Stimulated activated effector memory CD8-positive, alpha-beta T cell treated with anti-CD3 and anti-CD28 coated beads, Interleukin-12 subunit alpha, Interleukin-12 subunit beta, amount 100 ng/mL, for 72 hours (primary cell): ENCODE results near the gene GABRB1.
"Not testable (repeated sequence)": the region's sequence is repeated elsewhere in the genome, so short reads cannot be mapped to it uniquely, and the experiment has no call there.

Experiments used
- ATAC-seq: fragments of 150-1000 bp; cut with Tn5 transposase; 2 replicates; pipeline ENCODE4 v1.10.0; 2021
- DNase-seq, 2 donors: peaks; one replicate each; pipeline ENCODE4 v3.0.0; 2021 to 2022; ENCODE audit warnings: low spot score in 2 of 2
- H3K27ac Mint-ChIP-seq: one replicate; pipeline ENCODE4 v1.8.0; 2022; ENCODE audit warnings: mild to moderate bottlenecking, mixed read lengths
- H3K36me3 Mint-ChIP-seq: one replicate; pipeline ENCODE4 v1.8.0; 2022; ENCODE audit warnings: mild to moderate bottlenecking, mixed read lengths
- H3K4me1 Mint-ChIP-seq: one replicate; pipeline ENCODE4 v1.8.0; 2022; ENCODE audit warnings: mixed read lengths
- H3K4me3 Mint-ChIP-seq: one replicate; pipeline ENCODE4 v1.8.0; 2022; ENCODE audit warnings: mild to moderate bottlenecking, mixed read lengths
- H3K9me3 Mint-ChIP-seq: one replicate; pipeline ENCODE4 v1.8.0; 2022; ENCODE audit warnings: mixed read lengths

The GABRB1 gene

GRCh38 chr4:47238667-47239066 is 207.3 kb downstream of the GABRB1 start:
- no peak for ATAC-seq
- H3K27ac Mint-ChIP-seq, result no peak overlapping the region
- H3K4me3 Mint-ChIP-seq, result no peak overlapping the region
- no peaks in the 10 kb centered on the region for H3K9me3 Mint-ChIP-seq
- no peaks in the 10 kb centered on the region for H3K36me3 Mint-ChIP-seq
- DNase-seq, result no peak
- H3K4me1 Mint-ChIP-seq, result no peaks in the 10 kb centered on the region

- Mint-ChIP-seq H3K4me3 (no peak overlapping the region), H3K4me1 (no peaks in the 10 kb centered on the region), H3K36me3 (no peaks in the 10 kb centered on the region), H3K27ac (no peak overlapping the region), H3K9me3 (no peaks in the 10 kb centered on the region)
- DNase-seq (no peak), ATAC-seq (no peak)
These were observed 208.3 kb downstream of the GABRB1 start for GRCh38 chr4:47239649-47240048.

DNA sequence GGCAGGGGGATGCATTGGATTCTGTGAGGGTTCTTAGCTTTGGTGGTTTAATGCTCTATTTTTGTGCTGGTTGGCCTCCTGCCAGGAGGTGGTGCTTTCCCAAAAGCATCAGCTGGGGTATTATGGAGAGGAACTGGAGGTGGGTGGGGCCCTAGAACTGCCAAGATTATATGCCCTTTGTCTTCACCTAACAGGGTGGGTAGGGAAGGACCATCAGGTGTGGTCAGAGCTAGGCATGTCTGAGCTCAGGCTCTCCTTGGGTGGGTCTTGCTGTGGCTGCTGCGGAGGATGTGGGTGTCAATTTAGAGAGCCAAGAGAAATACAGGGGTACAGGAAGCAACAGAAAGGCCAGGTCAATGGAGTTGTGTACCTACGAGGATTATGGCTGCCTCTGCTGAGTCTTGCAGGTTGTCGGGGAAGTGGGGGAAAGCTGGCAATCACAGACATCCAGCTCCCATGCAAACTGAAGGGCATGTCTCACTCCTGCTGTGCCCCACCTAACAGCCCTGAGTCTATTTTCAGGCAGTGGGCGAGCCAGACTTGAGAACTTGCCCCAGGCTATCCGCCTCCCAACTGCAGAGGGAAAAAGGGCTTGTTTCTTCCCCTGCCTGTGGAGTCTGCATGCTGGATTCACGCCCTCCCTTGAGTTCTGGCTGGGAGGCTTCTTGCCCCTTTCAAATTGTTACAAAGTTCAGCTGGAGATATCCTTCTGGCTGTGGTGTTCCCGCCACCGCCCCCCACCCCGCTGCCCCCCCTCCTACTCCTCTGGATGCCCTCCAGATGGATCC is 220.2 kb downstream of the GABRB1 start:
- Mint-ChIP-seq H3K9me3 (peaks cover 4% of the 10 kb centered on the region), H3K4me3 (no peak overlapping the region), H3K27ac (no peak overlapping the region), H3K36me3 (no peaks in the 10 kb centered on the region), H3K4me1 (no peaks in the 10 kb centered on the region)
- ATAC-seq, result no peak
- no peak for DNase-seq

DNA sequence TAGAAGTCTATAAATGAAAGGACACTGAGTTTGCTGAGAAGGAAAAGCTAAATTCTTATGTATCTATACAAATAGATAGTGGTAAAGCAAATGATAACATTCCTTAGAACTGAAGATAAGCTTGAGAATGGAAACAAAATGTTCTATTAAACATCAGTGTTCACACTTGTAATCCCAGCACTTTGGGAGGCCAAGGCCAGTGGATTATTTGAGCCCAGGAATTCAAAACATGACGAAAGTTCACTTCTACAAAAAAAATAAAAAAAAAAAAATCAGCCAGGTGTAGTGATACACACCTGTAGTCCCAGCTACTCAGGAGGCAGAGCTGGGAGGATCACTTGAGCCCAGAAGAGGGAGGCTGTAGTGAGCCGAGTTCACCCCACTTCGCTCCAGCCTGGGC is 232.4 kb downstream of the GABRB1 start:
- no peaks in the 10 kb centered on the region for H3K9me3 Mint-ChIP-seq
- H3K4me3 Mint-ChIP-seq, result no peak overlapping the region
- no peaks in the 10 kb centered on the region for H3K4me1 Mint-ChIP-seq
- H3K36me3 Mint-ChIP-seq, result no peaks in the 10 kb centered on the region
- DNase-seq (no peak), ATAC-seq (no peak)
- no peak overlapping the region for H3K27ac Mint-ChIP-seq

DNA sequence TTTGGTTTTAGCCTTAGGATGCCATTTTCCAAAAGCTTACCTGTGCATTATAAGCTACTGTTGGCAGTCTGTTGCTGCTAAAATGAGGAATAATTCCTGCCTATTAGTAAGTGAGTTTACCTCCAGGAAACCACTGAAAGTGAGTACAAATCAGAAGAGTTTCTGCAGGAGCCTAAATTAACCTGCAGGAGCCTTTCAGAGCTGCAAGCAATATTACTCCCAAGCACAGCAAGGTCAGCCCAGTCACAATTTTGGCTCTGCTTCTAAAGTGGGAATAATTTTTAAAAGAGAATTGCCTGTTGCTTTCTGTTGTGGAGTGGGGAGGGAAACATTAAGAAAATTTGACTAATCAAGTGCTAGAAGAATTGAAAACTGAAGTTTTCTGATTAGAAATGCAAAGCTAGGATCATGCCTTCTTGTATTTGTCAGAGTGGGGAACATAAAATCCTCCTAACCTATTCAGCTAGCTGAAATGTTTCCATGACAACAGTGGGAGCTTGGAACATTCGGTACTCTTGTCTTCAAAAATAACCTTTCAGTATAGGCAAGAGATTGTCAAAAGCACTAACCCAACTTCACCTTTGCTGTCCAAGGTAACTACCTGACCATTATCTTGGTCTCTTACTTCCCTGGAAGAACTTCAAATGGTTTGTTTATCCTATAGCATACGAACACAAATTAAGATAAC is 239.0 kb downstream of the GABRB1 start:
- H3K27ac Mint-ChIP-seq, result no peak overlapping the region
- no peaks in the 10 kb centered on the region for H3K4me1 Mint-ChIP-seq
- H3K36me3 Mint-ChIP-seq, result no peaks in the 10 kb centered on the region
- H3K9me3 Mint-ChIP-seq, result no peaks in the 10 kb centered on the region
- no peak for ATAC-seq
- H3K4me3 Mint-ChIP-seq, result no peak overlapping the region
- DNase-seq, result no peak

- Mint-ChIP-seq H3K27ac (no peak overlapping the region), H3K4me3 (no peak overlapping the region), H3K36me3 (no peaks in the 10 kb centered on the region), H3K4me1 (no peaks in the 10 kb centered on the region), H3K9me3 (no peaks in the 10 kb centered on the region)
- ATAC-seq (no peak), DNase-seq (no peak)
These were observed 239.9 kb downstream of the GABRB1 start for GRCh38 chr4:47271291-47271690.

- no peaks in the 10 kb centered on the region for H3K36me3 Mint-ChIP-seq
These were observed 243.5 kb downstream of the GABRB1 start for GRCh38 chr4:47274901-47275300.

DNA sequence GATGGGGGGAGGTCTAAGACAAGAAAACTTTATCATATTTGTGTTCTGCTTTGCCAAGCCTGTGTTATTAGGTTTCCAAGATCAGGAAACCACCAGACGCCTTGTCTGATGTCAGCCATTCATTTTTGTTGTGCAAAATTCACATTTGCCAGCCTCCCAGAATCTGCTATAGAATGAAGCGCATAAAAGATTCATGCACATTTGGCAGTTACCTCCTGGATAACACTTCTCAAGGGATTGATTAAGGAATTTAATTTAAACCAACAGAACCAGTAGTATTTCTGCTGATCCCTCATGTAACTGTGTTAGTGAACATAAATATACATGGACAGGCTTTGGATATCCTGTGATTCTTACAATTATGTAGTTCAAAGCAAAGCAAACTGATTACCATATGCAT is 244.2 kb downstream of the GABRB1 start:
- ATAC-seq (no peak), DNase-seq (no peak)
- H3K27ac Mint-ChIP-seq, result no peak overlapping the region
- no peaks in the 10 kb centered on the region for H3K36me3 Mint-ChIP-seq
- no peaks in the 10 kb centered on the region for H3K4me1 Mint-ChIP-seq
- H3K9me3 Mint-ChIP-seq, result no peaks in the 10 kb centered on the region
- H3K4me3 Mint-ChIP-seq, result no peak overlapping the region

More at GRCh38 chr4:47274901-47275300, 243.5 kb downstream of the GABRB1 start:
- no peaks in the 10 kb centered on the region for H3K4me1 Mint-ChIP-seq
- H3K9me3 Mint-ChIP-seq, result no peaks in the 10 kb centered on the region
- DNase-seq (no peak), ATAC-seq (no peak)
- H3K27ac Mint-ChIP-seq, result no peak overlapping the region
- H3K4me3 Mint-ChIP-seq, result no peak overlapping the region

DNA sequence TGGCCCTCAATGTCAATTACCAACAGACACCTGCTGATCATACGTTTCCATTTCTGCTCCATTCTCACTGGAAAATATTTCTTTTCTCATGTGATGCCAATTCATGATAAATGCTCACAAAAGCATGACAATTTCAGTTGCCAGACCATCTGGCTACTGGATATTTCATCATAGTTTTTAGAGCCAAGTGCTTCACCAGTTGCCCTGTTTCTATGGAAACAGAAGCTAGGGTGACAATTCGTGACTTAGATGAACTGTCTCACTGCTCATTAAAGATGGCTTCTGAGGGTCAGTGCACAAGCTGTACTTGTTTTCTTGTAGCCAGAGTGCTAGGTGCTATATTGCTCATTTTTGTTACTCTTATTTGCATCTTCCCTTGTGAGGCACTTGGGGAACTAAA is 247.3 kb downstream of the GABRB1 start:
- H3K4me3 Mint-ChIP-seq, result no peak overlapping the region
- H3K9me3 Mint-ChIP-seq, result no peaks in the 10 kb centered on the region
- no peak for ATAC-seq
- H3K36me3 Mint-ChIP-seq, result no peaks in the 10 kb centered on the region
- H3K4me1 Mint-ChIP-seq, result no peaks in the 10 kb centered on the region
- DNase-seq, result no peak
- H3K27ac Mint-ChIP-seq, result no peak overlapping the region

- ATAC-seq (peak; percentile 51), DNase-seq (no peak)
- H3K9me3 Mint-ChIP-seq, result no peaks in the 10 kb centered on the region
- H3K4me3 Mint-ChIP-seq, result no peak overlapping the region
- no peak overlapping the region for H3K27ac Mint-ChIP-seq
- H3K4me1 Mint-ChIP-seq, result no peaks in the 10 kb centered on the region
- no peaks in the 10 kb centered on the region for H3K36me3 Mint-ChIP-seq
These were observed 256.4 kb downstream of the GABRB1 start for GRCh38 chr4:47287735-47288134.

DNA sequence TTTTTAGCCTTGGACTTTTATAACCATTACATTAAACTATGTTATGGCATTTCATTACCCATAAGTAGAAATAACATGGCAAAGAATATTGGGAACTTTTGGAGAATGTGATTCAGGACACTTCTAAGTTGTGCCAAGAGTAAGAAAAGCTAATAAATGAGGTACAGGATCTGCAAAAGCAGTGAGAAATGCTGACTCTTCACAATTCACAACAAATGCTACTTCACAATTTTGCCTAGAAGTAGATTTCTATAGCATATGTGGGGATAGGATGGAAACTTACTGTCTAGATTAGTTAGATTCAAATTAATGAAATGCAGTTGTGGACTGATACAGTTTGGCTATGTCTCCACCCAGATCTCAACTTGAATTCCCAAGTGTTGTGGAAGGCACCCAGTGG is 258.4 kb downstream of the GABRB1 start:
- Mint-ChIP-seq H3K9me3 (no peaks in the 10 kb centered on the region), H3K4me3 (no peak overlapping the region), H3K4me1 (no peaks in the 10 kb centered on the region), H3K27ac (no peak overlapping the region), H3K36me3 (no peaks in the 10 kb centered on the region)
- DNase-seq (no peak), ATAC-seq (no peak)

DNA sequence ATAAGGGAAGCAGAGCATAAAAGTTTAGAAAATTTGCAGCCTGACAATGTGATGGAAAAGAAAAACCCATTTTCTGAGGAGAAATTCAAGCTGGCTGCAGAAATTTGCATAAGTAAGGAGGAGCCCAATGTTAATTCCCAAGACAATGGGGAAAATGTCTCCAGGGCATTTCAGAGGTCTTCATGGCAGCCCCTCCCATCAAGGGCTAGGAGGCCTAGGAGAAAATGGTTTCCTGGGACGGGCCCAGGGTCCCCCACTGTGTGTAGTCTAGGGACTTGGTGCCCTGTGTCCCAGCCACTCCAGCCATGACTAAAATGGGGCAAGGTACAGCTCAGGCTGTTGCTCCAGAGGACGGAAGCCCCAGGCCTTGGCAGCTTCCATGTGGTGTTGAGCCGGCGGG is 259.5 kb downstream of the GABRB1 start:
- H3K4me1 Mint-ChIP-seq, H3K4me3 Mint-ChIP-seq, H3K36me3 Mint-ChIP-seq, H3K9me3 Mint-ChIP-seq, DNase-seq, H3K27ac Mint-ChIP-seq, ATAC-seq: not testable (repeated sequence)

DNA sequence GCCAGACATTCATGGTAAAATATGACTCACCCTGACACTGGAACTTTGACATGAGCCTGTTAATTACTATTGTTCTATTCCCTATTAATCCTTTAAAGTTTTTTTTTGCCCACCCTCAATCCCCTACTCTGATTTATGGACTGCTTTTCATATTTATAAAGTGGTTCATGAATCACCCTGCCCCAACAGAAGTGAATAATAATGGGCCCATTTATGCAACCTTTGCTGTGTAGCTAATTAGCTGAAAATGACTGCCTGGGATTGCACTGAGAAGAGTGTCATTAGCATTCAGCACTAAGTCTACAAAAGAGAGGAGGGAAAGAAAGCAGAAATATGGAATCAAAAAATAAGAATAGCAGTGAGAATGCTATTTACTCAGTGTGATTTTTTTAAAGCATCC is 277.8 kb downstream of the GABRB1 start:
- no peaks in the 10 kb centered on the region for H3K4me1 Mint-ChIP-seq
- no peak overlapping the region for H3K4me3 Mint-ChIP-seq
- DNase-seq (no peak), ATAC-seq (no peak)
- no peak overlapping the region for H3K27ac Mint-ChIP-seq
- no peaks in the 10 kb centered on the region for H3K9me3 Mint-ChIP-seq
- no peaks in the 10 kb centered on the region for H3K36me3 Mint-ChIP-seq

DNA sequence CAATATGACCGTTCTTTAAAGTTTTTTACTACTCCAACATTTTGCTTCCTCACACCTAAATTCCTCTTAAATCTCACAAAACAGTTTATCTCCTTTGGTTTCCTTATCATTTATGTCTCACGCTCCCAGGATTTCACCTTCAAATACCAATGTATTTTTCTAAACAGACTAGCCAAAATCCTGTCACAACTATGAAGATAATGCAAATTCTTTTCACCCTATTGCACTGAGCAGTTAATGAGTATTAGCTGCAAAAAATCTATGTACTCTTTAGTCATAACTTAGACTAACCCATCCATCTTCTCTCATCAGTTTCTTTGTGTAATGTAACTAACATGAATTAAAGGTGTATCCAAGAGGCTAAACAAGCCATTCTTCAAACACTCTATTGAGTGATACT is 280.8 kb downstream of the GABRB1 start:
- no peak overlapping the region for H3K4me3 Mint-ChIP-seq
- H3K4me1 Mint-ChIP-seq, result no peaks in the 10 kb centered on the region
- ATAC-seq (no peak), DNase-seq (no peak)
- peaks cover 2% of the 10 kb centered on the region for H3K9me3 Mint-ChIP-seq
- no peaks in the 10 kb centered on the region for H3K36me3 Mint-ChIP-seq
- no peak overlapping the region for H3K27ac Mint-ChIP-seq

- H3K27ac Mint-ChIP-seq, result no peak overlapping the region
- peaks cover 2% of the 10 kb centered on the region for H3K9me3 Mint-ChIP-seq
- ATAC-seq, result peak; percentile 44
- no peak for DNase-seq
- H3K4me3 Mint-ChIP-seq, result no peak overlapping the region
- no peaks in the 10 kb centered on the region for H3K36me3 Mint-ChIP-seq
- H3K4me1 Mint-ChIP-seq, result no peaks in the 10 kb centered on the region
These were observed 282.0 kb downstream of the GABRB1 start for GRCh38 chr4:47313384-47313783.

GRCh38 chr4:47315346-47315745 is 284.0 kb downstream of the GABRB1 start:
- no peak for DNase-seq
- Mint-ChIP-seq H3K27ac (no peak overlapping the region), H3K4me1 (no peaks in the 10 kb centered on the region), H3K36me3 (no peaks in the 10 kb centered on the region), H3K4me3 (no peak overlapping the region), H3K9me3 (peaks cover 2% of the 10 kb centered on the region)
- peak; percentile 94 for ATAC-seq
